ENCODE measurements around the gene SEMA4D. TPM values are rescaled to one million over a fixed set of nuclear protein-coding genes. Genes with fewer than 3 reads are reported as not detected.

Gene SEMA4D
- total and polyA plus RNA-seq, 9 of the 15 experiments (the other 6 are each of a cell fraction or from before 2014, with no cell fraction given), result 0.38 to 5.1 (median 1.8) TPM

DNA sequence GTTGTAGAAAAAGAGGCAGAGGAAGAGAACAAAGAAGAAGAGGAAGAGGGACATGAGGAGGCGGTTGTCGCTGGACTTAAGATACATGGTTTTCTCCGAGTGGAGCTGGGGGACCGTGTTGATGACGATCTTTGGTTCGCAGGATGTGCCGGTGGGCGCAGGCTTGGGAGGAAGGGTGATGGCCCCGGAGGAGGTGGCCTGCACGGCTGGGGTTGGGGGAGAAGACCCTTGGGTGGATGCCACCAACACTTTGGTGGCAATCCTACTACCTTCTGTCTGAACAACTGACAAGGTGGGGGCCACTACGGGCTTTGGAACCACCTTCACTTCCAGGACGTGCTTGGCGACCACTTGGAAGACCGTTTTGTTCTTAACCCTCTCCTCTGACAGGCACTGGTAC lies 118.9 kb downstream of the SEMA4D start:
- Histone ChIP-seq H3K79me2 (ENCODE audit: control insufficient read depth, insufficient read depth, low read length) (no peaks in the 10 kb centered on the region), H3K4me2 (ENCODE audit: insufficient read depth, low read length) (no peak overlapping the region), H3K4me1 (replicated peaks in 1 of 2; ENCODE audit: control insufficient read depth in 2 of 2, insufficient read depth in 2 of 2, low read length in 2 of 2) (peaks cover 0 to 12% of the 10 kb centered on the region in 2 experiments; a peak in 2 of 5 replicates), H3K9me3 (replicated peaks; ENCODE audit: control insufficient read depth, insufficient read depth, low read depth, low read length) (no peaks in the 10 kb centered on the region), H3K9me1 (ENCODE audit: control insufficient read depth, insufficient read depth, low read length) (no peaks in the 10 kb centered on the region), H3K27me3 (ENCODE audit: control insufficient read depth in 2 of 2, insufficient read depth in 2 of 2, low read length in 2 of 2) (peaks cover 15 to 49% of the 10 kb centered on the region in 2 experiments), H3K27ac (ENCODE audit: extremely low read depth, low read depth, low read length) (no peak overlapping the region), H3K4me3 (no peak overlapping the region), H4K20me1 (replicated peaks; ENCODE audit: control insufficient read depth, insufficient read depth, low read length) (no peaks in the 10 kb centered on the region), H2AFZ (ENCODE audit: low read depth, low read length) (no peak overlapping the region), H3K9ac (ENCODE audit: insufficient read depth in 1 of 2, low read depth in 2 of 2, low read length in 2 of 2) (no peak overlapping the region), H3K36me3 (ENCODE audit: control insufficient read depth, insufficient read depth, low read length) (no peaks in the 10 kb centered on the region)
- 33% methylated on average over 3 of the region's 14 CpGs for WGBS (ENCODE audit: insufficient coverage, low coverage, missing lambda C conversion rate)
- ATAC-seq (no peak), FAIRE-seq (no peak), DNase-seq (ENCODE audit: extremely low read depth in 1 of 4, low spot score in 3 of 4) (no peak)
- ChIA-PET POLR2A (no interaction called here), CTCF (ENCODE audit: low intra/inter-chr PET ratio) (no interaction called here)
- no peak for TF ChIP-seq ZZZ3 (IDR thresholded peaks at IDR 0.05)
- no peak for TF ChIP-seq SRSF9 (IDR thresholded peaks at IDR 0.05; ENCODE audit: borderline replicate concordance, low read depth, low read length)
- no peak for TF ChIP-seq MCM5 (IDR thresholded peaks at IDR 0.05; ENCODE audit: low read depth)
- intact Hi-C loops (cut with micrococcal nuclease), result no loop called here
- BruUV-seq (replicated peaks), result no TSS peak
- in situ Hi-C loops (cut with MboI), result no loop called here

GRCh38 chr9:89378541-89378940 lies 119.4 kb downstream of the SEMA4D start:
- no peak for ATAC-seq
- no peak for TF ChIP-seq CREM (IDR thresholded peaks at IDR 0.05; ENCODE audit: low read depth)
- no peak for TF ChIP-seq SETDB1 (IDR thresholded peaks at IDR 0.05; ENCODE audit: low read length)
- TF ChIP-seq, protein P1, sequence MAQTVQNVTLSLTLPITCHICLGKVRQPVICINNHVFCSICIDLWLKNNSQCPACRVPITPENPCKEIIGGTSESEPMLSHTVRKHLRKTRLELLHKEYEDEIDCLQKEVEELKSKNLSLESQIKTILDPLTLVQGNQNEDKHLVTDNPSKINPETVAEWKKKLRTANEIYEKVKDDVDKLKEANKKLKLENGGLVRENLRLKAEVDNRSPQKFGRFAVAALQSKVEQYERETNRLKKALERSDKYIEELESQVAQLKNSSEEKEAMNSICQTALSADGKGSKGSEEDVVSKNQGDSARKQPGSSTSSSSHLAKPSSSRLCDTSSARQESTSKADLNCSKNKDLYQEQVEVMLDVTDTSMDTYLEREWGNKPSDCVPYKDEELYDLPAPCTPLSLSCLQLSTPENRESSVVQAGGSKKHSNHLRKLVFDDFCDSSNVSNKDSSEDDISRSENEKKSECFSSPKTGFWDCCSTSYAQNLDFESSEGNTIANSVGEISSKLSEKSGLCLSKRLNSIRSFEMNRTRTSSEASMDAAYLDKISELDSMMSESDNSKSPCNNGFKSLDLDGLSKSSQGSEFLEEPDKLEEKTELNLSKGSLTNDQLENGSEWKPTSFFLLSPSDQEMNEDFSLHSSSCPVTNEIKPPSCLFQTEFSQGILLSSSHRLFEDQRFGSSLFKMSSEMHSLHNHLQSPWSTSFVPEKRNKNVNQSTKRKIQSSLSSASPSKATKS (CRISPR knock-in tag; IDR thresholded peaks at IDR 0.05), result no peak
- TF ChIP-seq TSC22D4 (tag; IDR thresholded peaks at IDR 0.05), result no peak
- TF ChIP-seq, protein P2, sequence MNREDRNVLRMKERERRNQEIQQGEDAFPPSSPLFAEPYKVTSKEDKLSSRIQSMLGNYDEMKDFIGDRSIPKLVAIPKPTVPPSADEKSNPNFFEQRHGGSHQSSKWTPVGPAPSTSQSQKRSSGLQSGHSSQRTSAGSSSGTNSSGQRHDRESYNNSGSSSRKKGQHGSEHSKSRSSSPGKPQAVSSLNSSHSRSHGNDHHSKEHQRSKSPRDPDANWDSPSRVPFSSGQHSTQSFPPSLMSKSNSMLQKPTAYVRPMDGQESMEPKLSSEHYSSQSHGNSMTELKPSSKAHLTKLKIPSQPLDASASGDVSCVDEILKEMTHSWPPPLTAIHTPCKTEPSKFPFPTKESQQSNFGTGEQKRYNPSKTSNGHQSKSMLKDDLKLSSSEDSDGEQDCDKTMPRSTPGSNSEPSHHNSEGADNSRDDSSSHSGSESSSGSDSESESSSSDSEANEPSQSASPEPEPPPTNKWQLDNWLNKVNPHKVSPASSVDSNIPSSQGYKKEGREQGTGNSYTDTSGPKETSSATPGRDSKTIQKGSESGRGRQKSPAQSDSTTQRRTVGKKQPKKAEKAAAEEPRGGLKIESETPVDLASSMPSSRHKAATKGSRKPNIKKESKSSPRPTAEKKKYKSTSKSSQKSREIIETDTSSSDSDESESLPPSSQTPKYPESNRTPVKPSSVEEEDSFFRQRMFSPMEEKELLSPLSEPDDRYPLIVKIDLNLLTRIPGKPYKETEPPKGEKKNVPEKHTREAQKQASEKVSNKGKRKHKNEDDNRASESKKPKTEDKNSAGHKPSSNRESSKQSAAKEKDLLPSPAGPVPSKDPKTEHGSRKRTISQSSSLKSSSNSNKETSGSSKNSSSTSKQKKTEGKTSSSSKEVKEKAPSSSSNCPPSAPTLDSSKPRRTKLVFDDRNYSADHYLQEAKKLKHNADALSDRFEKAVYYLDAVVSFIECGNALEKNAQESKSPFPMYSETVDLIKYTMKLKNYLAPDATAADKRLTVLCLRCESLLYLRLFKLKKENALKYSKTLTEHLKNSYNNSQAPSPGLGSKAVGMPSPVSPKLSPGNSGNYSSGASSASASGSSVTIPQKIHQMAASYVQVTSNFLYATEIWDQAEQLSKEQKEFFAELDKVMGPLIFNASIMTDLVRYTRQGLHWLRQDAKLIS (CRISPR knock-in tag; IDR thresholded peaks at IDR 0.05), result no peak
- no peak for TF ChIP-seq PREB (CRISPR knock-in tag; IDR thresholded peaks at IDR 0.05)

More at GRCh38 chr9:89378541-89378940, 119.4 kb downstream of the SEMA4D start:
- no TSS peak for BruUV-seq (replicated peaks)
- ChIA-PET POLR2A (interaction anchor here (0.8 kb wide), 1 partner anchor 1055 kb away, joined by 4 read pairs; no protein-coding TSS in a partner anchor), CTCF (ENCODE audit: low intra/inter-chr PET ratio) (no interaction called here)
- no peaks in the 10 kb centered on the region for H3K36me3 ChIP-seq (ENCODE audit: control insufficient read depth, insufficient read depth, low read length)
- H3K4me2 ChIP-seq (ENCODE audit: insufficient read depth, low read length), result no peak overlapping the region
- DNase-seq (ENCODE audit: extremely low read depth in 1 of 4, low spot score in 3 of 4) (no peak), FAIRE-seq (no peak)
- H3K79me2 ChIP-seq (ENCODE audit: control insufficient read depth, insufficient read depth, low read length), result no peaks in the 10 kb centered on the region
- H3K9me3 ChIP-seq (replicated peaks; ENCODE audit: control insufficient read depth, insufficient read depth, low read depth, low read length), result no peaks in the 10 kb centered on the region
- intact Hi-C loops (cut with micrococcal nuclease), result no loop called here
- in situ Hi-C loops (cut with MboI), result no loop called here
- 23% methylated on average over 19 of the region's 21 CpGs for WGBS (ENCODE audit: insufficient coverage, low coverage, missing lambda C conversion rate)
- peaks cover 0 to 12% of the 10 kb centered on the region in 2 experiments; a peak in 2 of 5 replicates for H3K4me1 ChIP-seq (replicated peaks in 1 of 2; ENCODE audit: control insufficient read depth in 2 of 2, insufficient read depth in 2 of 2, low read length in 2 of 2)
- peaks cover 15 to 45% of the 10 kb centered on the region in 2 experiments for H3K27me3 ChIP-seq (ENCODE audit: control insufficient read depth in 2 of 2, insufficient read depth in 2 of 2, low read length in 2 of 2)
- H3K4me3 ChIP-seq, result no peak overlapping the region
- H3K27ac ChIP-seq (ENCODE audit: extremely low read depth, low read depth, low read length), result no peak overlapping the region
- H3K9ac ChIP-seq (ENCODE audit: insufficient read depth in 1 of 2, low read depth in 2 of 2, low read length in 2 of 2), result no peak overlapping the region
- no peaks in the 10 kb centered on the region for H3K9me1 ChIP-seq (ENCODE audit: control insufficient read depth, insufficient read depth, low read length)
- no peaks in the 10 kb centered on the region for H4K20me1 ChIP-seq (replicated peaks; ENCODE audit: control insufficient read depth, insufficient read depth, low read length)
- no peak overlapping the region for H2AFZ ChIP-seq (ENCODE audit: low read depth, low read length)

Measured in K562 (cell line).